ENCODE data around the gene SLC17A1.

GRCh38 chr6:25769983-25770382 is 61.9 kb downstream of the SLC17A1 start:
- TF ChIP-seq, protein P1, sequence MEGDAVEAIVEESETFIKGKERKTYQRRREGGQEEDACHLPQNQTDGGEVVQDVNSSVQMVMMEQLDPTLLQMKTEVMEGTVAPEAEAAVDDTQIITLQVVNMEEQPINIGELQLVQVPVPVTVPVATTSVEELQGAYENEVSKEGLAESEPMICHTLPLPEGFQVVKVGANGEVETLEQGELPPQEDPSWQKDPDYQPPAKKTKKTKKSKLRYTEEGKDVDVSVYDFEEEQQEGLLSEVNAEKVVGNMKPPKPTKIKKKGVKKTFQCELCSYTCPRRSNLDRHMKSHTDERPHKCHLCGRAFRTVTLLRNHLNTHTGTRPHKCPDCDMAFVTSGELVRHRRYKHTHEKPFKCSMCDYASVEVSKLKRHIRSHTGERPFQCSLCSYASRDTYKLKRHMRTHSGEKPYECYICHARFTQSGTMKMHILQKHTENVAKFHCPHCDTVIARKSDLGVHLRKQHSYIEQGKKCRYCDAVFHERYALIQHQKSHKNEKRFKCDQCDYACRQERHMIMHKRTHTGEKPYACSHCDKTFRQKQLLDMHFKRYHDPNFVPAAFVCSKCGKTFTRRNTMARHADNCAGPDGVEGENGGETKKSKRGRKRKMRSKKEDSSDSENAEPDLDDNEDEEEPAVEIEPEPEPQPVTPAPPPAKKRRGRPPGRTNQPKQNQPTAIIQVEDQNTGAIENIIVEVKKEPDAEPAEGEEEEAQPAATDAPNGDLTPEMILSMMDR (optimal IDR thresholded peaks at IDR 0.05 in 1 of 3, IDR thresholded peaks at IDR 0.05 in 1 of 3, conservative IDR thresholded peaks at IDR 0.05 in 1 of 3; ENCODE audit: extremely low read depth in 1 of 3, insufficient read depth in 2 of 3, low read length in 3 of 3): no peak
- no peak for TF ChIP-seq EZH2 (IDR thresholded peaks at IDR 0.05; ENCODE audit: low read length)

Measured in keratinocyte (primary cell).